CD4-positive, alpha-beta T cell treated with Interleukin-15 for 1 hour (primary cell): Measurements from ENCODE around the gene TTC3.
"Not testable (repeated sequence)": the region's sequence is repeated elsewhere in the genome, so short reads cannot be mapped to it uniquely, and the experiment has no call there.

Experiments
- DNase-seq: peaks from one replicate; pipeline ENCODE4 v3.0.0-alpha.2; 2020

TTC3 gene

DNA sequence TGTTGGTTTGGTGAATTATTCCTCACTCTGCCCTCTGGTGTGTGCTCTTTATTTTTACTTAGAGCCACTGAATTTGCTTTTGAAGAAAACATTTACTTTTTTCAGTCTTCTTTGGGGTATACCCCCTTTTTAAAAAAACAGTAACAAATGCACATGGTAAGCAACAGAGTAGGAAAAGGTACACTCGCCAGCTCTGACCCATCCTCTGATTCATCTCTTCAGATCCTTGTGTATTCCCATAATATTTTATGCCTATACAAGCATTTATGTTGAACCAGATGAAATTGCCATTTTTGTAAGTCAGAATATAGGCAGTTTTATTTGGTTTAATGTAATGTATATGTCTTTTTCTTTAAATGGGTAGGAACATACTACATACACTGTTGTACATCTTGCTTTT is 28.3 kb downstream of the TTC3 start:
- DNase-seq: no peak

DNA sequence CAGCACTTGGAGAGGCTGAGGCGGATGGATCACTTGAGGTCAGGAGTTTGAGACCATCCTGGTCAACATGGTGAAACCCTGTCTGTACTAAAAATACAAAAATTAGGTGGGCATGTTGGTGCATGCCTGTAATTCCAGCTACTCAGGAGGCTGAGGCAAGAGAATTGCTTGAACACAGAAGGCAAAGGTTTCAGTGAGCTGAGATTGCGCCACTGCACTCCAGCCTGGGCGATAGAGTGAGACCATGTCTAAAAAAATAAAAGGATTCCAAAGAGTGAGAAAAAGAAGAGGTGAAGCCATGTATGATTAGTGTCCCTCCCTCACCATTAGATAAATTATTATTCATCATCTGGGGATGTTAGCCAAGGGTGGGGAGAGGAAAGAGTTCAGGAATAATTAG is 29.7 kb downstream of the TTC3 start:
- not testable (repeated sequence) for DNase-seq

DNA sequence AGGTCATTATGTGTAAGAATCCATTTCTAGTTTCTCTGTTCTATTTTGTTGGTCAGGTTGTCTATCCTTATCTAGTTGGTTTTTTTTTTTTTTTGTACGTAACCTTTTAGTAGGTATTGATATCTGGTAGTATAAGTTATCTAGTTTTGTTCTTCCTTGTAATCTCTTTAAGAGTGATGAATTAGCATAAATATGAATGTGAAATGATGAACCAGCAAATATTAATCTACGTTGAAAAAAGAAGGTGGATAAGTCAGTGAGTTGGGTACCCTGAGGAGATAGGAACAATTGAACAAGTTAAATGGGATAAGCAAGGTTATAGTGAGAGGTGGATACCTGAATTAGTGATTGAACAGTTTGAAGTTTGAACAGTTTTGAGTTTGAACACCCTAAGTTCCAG is 33.9 kb downstream of the TTC3 start:
- DNase-seq: no peak

DNA sequence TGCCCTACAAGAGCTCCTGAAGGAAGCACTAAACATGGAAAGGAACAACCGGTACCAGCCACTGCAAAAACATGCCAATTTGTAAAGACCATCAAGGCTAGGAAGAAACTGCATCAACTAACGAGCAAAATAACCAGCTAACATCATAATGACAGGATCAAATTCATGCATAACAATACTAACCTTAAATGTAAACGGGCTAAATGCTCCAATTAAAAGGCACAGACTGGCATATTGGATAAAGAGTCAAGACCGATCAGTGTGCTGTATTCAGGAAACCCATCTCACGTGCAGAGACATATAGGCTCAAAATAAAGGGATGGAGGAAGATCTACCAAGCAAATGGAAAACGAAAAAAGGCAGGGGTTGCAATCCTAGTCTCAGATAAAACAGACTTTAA is 38.0 kb downstream of the TTC3 start:
- DNase-seq: not testable (repeated sequence)

DNA sequence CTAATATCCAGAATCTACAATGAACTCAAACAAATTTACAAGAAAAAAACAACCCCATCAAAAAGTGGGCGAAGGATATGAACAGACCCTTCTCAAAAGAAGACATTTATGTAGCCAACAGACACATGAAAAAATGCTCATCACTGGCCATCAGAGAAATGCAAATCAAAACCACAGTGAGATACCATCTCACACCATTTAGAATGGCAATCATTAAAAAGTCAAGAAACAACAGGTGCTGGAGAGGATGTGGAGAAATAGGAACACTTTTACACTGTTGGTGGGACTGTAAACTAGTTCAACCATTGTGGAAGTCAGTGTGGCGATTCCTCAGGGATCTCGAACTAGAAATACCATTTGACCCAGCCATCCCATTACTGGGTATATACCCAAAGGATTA is 41.2 kb downstream of the TTC3 start:
- not testable (repeated sequence) for DNase-seq

DNA sequence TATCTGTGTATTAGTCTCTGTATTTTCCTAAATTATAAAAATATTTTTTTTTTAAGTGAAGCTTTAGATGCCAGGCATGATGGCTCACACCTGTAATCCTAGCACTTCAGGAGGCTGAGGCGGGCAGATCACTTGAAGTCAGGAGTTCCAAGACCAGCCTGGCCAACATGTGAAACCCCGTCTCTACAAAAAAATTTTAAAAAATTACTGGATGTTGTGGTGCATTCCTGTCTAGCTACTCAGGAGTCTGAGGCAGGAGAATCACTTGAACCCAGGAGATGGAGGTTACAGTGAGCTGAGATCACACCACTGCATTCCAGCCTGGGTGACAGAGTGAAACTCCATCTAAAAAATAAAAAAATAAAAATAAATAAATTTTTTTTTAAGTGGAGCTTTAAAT is 43.4 kb downstream of the TTC3 start:
- DNase-seq: not testable (repeated sequence)

DNA sequence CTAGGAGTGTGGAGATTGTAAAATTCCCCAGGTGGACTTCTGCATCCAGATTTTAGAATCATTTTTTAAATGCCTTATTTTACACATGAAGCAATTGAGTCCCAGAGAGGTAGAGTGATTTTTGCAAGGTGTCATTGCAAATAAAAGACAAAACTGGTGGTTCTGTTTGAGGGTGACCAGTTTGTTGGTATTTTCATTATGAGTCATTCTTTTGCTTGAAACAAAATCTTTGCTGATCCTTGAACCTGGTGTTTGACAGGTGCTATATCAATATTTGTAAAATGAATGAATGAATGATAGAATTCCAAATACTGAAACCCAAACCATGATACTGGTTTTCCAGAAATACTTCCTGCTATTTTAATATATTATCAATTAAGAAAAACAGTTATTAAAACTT is 44.1 kb downstream of the TTC3 start:
- DNase-seq: no peak

DNA sequence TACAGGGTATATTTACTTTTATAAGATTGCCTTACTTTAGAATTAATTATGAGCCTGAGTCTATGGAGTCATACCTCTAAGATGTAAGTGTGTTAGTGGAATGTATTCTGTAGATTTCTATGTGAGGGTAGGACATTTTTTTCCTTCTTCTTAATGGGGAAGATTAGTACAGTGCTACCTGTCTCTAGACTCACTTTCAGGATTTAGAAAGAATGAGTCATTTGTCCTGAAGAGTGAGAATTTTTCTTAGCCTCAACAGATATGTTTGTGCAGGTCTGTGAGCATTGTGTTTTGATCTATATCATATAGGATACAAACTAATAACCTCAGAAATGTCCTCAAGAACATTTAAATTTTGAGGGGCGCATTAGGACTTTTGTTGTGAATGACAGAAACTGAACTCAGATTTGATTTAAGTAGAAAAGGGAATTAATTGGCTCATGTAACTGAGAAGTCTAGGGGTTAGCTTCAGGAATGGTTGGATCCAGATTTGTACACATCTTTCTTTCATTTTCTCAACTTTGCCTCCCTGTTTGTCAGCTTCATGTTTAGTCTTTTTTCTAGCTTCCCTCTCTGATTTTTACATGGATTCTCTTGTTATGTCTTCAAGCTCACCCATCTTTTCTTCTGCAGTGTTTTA is 45.3 kb downstream of the TTC3 start:
- DNase-seq: no peak

DNA sequence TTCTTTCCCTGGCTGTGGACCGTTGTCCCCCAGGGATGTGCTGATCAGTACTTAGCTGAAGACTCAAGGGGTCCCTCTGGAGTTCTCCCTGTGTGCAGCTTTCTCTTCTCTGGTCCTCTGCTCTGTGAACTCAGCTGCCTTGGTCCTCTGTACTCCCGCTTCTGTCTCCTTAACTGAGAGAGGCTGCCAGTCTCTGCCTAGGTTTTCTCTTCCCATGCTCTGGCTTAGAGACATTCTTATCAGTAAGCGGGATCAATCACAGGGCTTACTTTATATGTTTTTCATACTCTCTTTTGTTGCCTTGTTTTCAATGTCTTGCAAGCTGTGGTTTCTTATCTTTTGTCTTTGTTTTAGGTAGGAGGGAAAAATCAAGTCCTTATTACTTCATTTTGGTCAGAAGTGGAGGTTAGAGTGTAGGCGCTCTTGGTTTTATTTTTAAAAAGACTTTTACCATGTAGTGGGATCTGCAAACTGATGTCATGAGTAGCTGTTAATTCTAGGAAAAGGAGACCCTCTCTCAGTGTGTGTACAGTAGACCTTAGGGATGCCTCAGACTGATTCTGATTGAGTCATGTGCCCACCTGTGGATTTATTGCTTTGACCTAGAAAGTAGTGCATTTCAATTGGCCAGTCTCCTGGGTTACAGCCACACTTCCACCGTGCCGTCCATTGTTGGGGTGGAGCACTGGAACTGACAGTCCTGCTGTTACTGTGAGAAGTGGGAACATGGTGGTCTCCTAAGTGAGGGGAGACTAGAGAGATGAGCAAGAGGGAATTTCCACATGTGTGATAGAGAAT is 46.6 kb downstream of the TTC3 start:
- no peak for DNase-seq

DNA sequence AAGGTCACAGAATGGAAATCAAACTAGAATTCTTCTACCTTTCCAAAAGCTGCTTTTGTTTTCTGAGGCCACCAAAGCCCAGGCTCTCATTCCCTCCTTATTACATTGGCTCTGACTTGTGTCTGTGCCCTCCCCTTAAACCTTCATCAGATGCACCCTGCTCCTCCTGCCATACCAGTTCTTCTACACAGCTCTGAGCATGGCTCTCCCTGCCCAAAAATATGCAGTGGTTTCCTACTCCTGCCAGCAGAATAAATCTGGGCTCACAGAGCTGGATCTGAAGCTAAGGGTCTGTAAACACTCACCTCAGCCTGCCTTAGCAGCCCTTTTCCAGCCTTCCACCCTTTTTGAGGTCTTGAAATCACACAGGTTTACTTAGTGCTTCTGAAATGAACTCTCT is 55.0 kb downstream of the TTC3 start:
- no peak for DNase-seq

DNA sequence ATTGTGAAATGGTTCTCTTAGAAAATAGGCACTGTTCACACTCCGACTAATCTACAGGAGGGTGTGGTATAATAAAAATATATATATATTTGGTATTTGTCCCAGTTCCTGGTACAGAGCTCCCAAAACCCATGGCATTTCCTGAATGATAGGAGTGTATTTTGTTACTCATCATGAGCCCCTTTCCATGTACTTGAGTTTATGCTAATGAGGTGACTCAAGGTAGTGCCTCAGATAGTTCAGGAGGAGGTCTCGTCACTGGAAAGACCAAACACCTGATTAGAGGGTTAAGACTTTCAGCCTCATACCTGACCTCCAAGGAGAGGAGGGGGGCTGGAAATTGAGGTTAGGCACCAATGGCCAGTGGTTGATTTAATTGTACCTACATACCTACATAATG is 57.9 kb downstream of the TTC3 start:
- DNase-seq: no peak

DNA sequence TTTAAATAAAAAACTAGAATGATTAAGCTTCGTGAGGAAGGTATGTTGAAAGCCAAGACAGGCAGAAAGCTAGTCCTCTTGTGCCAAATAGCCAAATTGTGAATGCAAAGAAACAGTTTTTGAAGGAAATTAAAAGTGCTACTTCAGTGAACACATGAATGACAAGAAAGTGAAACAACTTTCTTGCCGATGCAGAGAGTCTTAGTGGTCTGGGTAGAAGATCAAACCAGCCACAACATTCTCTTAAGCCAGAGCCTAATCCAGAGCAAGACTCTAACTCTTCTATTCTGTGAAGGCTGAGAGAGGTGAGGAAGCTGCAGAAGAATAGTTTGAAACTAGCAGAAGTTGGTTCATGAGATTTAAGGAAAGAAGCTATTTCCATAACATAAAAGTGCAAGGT is 63.2 kb downstream of the TTC3 start:
- DNase-seq: no peak

DNA sequence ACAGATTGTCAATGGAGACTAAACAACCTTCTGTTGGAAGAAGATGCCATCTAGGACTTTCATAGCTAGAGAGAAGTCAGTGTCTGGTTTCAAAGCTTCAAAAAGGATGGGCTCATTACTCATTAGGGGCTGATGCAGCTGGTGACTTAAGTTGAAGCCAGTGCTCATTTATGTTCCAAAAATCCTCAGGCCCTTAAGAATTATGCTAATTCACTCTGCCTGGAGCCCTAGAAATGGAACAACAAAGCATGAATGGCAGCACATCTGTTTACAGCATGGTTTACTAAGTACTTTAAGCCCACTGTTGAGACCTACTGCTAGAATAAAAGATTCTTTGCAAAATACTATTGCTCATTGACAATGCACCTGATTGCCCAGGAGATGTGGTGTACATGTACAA is 63.7 kb downstream of the TTC3 start:
- DNase-seq: no peak

DNA sequence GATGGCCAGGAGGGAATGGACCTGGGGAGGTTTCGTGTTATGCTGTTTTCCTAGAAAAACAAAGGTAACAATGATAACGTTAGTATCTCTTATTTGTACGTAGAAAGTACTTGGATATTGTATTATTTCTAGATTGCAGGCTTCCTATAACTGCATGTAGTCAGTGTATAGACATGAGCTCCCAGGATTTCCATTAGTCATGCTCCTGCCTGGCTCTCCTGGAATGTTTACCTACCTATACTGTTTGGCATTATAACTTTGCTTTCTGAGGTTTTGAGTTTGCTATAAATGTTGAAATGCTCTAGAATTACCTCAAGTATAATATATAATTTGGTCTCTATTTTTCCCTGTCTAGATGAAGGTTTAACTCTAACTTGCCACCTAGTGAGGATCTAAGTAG is 66.1 kb downstream of the TTC3 start:
- no peak for DNase-seq

DNA sequence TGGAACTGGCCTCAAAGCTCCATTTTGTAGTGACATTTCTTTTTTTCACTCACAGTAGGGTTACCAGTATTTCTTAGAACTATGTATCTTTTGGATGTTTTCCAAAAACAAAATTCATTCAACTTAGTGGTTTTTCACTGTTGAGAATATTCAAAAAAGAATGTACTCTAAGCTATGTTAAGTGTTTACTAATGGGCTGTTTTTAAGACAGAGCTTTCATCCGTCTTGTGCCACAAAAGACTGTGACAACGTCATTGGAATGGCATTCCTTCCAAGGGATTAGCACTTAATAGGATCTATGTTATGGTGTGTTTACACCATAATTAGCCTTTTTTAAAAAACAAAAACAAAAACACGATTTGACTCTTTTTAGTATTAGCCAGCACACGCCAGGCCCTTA is 66.8 kb downstream of the TTC3 start:
- DNase-seq: no peak

DNA sequence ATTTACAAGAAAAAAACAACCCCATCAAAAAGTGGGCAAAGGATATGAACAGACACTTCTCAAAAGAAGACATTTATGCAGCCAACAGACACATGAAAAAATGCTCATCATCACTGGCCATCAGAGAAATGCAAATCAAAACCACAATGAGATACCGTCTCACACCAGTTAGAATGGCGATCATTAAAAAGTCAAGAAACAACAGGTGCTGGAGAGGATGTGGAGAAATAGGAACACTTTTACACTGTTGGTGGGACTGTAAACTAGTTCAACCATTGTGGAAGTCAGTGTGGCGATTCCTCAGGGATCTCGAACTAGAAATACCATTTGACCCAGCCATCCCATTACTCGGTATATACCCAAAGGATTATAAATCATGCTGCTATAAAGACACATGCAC is 70.3 kb downstream of the TTC3 start:
- DNase-seq: not testable (repeated sequence)

DNA sequence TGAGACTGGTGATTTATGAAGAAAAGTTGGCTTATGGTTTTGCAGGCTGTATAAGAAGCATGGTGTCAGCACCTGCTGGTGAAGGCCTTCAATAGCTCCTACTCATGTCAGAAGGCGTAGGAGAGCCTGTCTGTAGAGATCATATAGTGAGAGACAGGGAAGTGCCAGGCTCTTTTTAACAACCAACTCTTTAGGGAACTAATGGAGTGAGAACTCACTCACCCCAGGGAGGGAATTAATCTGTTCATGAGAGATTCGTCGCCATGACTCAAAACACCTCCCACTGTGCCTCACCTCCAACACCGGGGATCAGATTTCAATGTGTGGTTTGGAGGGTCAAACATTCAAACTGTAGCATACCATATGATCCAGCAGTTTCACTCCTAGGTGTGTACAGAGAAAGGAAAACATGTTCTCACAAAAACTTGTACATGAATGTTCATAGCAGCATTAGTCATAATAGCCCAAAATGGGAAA is 72.6 kb downstream of the TTC3 start:
- DNase-seq: no peak

DNA sequence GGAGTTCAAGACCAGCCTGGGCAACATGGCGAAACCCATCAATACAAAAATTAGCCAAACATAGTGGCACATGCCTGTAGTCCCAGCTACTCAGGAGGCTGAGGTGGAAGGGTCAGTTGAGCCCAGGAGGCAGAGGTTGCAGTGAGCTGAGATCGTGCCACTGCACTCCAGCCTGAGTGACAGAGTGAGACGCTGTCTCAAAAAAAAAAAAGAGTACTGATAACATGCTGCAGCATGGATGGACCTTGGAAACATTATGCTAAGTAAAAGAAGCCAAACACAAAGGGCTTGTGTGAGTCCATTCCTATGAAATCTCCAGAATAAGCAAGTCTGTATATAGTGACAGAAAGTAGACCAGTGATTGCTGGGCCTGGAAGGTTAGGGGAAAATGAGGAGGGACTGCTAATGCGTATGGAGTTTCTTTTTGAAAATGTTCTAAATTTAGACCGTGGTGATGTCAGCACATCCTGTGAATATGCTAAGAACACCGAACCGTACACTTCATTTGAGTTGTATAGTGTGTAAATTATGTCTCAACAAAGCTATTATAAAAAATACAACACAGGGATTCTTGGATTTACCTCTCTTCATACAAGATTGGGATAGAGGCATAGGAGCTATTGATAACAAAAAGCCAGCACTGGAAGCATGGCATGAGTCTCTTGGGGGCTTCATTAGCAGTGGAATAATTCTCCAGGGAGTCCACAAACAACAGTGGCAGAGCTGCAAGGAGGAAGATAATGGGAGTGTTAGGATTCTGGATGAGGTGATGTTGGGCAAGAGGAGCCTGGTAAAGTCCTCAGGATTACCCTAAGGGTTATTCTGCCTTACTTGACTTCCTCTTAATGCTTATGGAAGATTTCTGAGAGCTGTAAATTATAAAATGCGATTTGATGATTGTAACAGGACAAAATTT is 73.5 kb downstream of the TTC3 start:
- no peak for DNase-seq

DNA sequence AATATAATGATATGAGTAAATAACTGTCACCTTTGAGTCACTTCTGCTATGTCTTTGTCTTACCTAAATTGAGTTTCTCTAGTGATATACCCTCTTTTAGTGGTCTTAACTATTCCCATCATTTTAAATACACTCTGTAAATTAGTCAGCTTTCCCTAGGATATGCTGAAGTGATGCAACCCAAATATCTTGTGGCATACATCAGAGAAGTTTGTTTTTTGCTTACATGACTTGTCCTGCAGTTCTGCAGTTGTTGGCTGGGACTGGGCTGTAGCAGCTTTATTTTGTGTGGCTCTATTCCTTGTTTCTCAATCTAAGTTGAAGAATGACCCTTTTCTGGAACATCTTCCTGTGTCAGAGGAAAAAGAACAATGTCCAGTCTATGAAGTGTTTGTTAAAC is 76.4 kb downstream of the TTC3 start:
- no peak for DNase-seq

DNA sequence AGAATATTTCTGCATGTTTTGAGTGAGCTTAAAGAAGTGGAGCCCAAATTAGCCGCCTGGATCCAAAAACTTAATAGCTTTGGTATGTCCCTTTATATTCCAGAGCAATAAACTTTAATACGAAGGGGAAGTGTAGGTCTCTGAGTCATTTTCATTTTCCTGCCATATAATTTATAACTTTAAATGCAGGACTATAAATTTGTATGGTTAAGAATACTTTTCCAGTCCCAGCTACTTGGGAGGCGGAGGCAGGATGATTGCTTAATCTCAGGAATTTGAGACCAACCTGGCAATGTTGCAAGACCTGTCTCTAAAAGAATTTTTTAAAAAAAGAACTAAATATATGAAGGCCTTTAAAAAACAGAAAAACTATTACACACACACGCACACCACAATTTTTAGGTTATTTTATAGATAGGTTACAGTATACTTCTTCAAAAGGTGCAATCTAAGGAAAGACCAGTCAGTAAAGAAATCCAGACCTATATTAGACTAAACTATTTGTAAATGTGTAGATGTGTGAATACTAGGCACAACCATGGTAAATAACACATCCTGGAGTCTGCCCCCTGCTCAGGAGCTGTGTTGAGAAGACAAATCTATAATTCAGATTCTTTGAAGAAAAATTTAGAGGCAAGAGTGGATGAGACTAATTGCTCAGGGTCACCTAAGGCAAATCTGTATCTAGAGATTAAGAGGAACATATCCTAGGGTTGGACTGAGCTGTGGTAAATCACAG is 80.3 kb downstream of the TTC3 start:
- no peak for DNase-seq

DNA sequence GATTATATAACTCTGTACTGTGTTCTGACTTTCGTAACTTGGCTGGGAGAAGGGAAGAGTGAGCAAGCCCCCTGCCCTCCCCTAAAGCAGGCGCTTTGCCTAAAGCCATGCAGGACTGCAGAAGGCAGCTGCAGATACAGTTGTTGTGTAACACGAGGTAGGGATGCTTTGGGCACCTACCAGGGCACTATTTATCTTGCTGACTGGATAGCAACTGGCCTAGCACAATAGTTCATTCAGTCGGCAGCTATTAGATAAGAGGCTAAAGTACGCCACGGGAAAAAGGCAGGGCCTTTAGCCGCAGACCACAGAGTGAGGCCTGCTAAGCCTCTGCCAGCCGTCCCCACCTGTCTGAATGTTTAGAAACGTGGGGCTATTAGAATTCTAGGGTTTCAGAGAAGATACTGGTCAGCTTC is 80.9 kb downstream of the TTC3 start:
- DNase-seq: no peak

DNA sequence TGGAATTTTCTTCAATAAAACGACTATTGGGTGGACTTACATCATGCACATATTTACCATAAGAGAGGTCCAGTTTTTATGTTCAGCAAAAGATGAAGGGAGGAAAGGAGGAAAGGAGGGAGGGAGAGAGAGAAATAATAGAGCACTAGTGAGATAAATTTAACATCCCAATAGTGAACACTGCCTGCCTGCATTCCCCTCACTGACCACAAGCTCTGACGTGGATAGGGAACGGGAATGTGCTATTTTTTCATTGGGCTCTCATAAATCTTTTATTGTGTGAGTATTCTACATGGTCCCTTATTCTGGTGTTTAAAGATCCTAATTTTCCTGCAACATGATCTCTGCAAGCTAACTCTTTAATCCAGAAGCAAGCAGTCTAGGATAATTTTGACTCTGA is 82.1 kb downstream of the TTC3 start:
- DNase-seq: no peak

DNA sequence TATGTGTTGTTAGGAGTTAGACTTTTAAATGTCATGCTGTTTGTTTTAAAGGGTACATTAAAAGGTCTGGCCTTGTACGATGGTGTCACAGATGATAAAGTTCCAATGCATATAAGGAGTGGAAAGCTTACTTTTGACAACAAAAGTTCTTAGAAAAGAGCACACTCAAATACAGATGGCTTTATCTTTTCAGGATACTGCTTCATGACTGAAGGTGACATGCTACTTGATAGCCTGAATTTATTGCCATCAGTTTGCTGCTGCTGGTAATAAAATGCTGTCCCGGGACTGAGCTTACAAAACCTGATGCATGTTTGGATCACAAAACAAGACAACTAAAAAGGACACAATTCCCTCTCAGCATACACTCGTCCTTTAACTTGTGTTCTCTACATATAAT is 84.9 kb downstream of the TTC3 start:
- no peak for DNase-seq
